GM10847 (cell line): Measurements from ENCODE around the gene TSC22D2.

Experiments
- POLR2A ChIP-seq: IDR thresholded peaks from 2 replicates; pipeline ENCODE4 v1.6.1; 2011; ENCODE audit not compliant: insufficient read length; ENCODE audit errors: extremely low read depth

TSC22D2 gene

DNA sequence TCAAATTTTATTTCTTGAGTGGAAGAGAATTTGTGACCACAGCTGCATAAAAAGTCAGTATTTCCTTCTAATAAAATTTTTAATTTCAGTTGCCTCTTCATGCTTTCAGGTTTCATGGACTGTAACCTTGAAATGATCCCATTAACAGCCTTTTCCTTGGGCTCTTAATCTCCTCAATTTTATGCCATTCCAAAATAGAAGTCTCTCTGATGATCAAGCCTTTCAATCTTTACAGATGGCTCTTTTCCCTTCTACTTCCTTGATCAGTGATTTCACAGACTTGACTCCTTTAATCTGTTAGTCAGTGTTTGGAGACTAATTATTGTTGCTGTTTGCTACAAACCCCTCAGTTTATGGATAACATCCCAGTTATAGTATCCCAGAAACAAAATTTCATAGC is 11.9 kb downstream of the TSC22D2 start:
- no peak for TF ChIP-seq POLR2A

DNA sequence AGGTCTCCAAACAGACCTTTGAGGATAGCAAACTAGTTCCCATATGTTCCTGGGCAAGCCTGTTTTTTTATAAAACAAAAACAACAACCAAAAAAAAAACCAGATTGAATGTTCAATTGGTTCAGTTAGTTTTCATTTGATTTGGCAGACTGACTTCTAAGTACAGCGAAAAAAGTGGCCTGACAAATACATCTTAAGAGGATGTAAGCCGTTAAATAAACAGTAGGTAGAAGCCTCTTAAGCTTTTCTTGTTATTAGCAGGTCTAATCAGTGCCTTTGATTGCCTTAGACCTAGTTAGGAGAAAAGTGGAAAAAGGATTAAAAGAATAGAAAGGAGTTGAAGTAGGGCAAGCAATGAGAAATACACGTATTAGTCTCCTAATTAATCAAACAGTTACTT is 13.2 kb downstream of the TSC22D2 start:
- no peak for TF ChIP-seq POLR2A

DNA sequence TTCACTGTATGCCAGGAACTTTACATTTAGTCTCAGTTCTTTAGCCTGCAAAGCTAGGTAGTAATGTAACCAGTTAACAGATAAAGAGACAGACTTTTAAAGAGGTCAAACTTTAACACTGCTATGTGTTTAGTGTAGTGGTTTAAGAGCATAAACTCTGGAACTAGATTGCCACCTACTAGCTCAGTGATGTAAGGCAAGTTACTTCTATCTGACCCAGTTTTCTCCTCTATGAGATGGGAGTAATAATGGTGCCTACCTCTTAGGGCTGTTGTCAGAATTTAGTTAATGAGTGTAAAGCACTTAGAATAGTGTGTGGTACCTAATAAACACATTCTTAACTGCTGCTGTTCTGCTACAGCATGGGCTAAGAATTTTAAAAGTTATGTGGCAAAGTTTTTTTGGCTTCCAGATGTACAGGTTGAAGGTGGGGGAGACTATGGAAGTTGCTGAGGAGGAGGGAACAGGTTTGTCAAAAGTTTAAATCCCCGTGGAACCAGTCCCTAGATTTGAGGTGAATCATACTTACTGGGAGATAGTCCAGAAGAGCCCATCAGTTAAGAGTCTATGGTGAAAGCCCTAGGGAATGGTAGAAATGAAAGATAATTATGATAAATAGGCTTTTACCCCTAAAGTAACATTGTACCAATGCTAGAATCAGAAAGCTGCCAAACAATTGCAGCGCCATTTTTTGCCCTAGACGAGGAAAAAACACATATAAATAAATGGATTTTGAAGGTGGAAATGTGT is 13.9 kb downstream of the TSC22D2 start:
- TF ChIP-seq POLR2A: no peak

DNA sequence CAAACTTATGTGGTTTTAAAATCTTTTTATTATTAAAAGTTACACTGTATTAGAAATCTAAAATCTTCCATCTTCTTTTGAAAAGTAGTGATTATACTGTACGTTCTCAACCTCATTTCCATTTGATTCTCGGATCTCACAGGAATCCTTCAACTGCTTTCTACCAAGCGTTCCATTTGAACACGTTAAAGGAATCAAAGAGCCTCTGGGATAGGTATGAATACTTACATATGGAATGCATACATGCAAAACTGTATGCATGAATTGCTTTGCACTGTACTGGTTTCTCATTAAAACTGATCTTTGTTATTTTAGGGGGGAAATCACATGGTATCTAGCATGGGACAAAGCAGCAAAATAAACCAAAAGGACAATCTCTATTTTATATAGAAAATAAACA is 14.8 kb downstream of the TSC22D2 start:
- no peak for TF ChIP-seq POLR2A

DNA sequence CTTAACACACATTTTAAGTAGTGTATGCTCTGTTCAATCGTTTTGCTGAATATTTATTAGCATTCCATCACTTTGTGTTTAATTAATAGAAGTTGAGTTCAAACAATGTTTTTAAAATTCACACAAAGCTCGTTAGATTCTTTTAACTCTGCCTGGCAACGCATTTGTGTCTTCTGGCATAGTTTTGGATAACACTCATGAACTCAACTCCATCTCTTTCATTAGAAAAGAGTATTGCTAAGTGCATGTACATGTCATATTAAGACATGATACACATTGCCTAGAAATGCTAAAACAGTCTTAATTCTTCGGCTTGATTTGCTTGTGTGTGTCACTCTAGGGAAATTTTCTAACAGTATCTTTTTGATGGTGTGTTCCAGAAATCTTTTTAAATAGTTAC is 15.7 kb downstream of the TSC22D2 start:
- TF ChIP-seq POLR2A: no peak

DNA sequence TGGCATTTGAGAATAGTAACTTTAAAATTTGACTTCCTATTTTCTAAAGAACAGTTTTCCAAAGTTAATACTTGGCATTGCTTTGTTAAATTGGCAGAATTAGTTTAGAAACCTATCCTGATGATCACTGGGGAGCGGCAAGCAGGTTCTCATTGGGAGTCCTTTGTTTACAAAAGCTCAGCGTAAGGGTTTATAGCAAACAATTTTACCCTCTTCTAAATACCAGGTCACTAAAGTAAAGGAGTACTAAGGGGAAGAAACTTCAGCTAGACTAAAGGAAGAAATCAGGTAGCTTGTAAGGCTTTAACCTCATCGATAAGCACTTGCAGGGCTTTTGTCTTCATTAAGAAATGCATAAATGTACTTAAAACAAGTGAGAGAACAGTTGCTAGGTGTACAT is 18.2 kb downstream of the TSC22D2 start:
- TF ChIP-seq POLR2A: no peak

DNA sequence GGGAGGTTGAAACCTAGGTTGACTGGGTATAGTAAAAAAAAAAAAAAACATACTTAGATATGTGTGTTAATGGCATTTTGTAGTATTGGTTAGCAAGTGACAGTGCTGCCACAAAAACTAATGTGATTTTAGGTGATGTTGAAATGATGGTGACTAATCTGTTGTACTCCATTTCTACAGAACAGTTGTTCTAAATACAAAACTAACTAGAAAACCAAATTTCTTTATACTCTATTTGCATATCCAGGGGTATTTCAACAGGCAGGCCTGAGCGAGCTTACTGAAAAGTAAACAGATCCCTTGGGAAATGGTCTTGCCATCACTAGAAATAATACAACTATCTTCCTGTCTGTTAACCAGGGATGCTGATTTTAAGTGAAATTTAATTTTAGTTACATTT is 20.5 kb downstream of the TSC22D2 start:
- TF ChIP-seq POLR2A: no peak

DNA sequence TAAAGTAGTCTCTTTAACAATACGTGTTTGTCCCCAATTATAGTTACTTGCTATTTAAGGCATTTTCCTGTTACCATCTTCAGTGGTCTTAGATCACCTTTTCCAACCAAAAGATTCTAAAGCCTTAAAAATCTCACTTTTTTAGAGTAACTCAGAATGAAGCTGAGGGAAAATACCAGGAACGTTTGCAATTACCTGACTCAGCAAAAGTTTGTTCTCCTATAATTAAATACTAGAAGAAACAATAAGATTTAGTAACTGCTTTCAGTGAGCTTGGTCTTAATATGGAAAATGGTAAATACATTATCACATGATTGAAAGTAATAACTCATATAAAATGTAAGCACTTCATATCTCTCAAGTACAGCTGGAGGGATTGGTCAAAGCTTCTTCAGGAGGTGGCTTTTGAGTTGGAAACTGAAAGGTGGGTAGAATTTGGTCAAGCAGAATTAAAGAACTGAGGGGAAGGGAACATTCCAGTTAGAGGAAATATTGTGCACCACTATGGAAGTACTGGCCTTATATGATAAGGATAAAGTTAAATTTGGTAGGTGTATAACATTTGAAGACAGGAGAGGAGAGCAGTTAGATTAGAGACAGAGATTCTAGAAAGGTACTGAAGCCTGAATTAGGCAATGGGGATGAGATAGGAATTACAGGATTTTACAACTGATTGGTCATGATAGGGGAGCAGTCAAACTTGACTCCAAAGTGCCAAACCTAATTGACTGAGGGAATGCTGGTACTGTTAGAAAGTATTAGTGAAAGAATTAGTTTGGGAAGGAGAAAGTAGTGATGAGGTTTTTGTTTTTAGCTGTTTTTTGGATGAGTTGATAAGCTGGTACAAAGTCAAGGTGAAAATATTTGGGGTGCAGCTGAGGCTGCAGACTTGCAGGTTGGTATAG is 21.9 kb downstream of the TSC22D2 start:
- TF ChIP-seq POLR2A: no peak

DNA sequence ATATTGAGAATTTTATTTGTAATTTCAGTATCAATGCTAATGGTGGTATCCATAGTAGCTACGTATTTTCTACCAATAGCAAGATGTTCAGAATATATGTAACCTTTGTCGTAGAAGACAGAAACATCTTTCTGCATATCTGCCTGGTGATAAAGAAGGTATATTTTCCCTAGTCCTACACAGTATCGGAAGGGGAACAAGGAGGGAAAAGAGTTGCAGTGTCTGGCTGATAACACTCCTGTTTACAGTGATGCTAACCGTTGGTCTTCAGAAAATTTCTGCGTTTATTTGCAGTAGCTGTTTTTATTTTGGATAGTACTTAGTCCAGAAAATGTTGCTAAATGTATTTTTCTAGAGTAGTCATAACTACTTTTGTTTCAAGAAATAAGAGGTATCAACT is 25.2 kb downstream of the TSC22D2 start:
- no peak for TF ChIP-seq POLR2A

DNA sequence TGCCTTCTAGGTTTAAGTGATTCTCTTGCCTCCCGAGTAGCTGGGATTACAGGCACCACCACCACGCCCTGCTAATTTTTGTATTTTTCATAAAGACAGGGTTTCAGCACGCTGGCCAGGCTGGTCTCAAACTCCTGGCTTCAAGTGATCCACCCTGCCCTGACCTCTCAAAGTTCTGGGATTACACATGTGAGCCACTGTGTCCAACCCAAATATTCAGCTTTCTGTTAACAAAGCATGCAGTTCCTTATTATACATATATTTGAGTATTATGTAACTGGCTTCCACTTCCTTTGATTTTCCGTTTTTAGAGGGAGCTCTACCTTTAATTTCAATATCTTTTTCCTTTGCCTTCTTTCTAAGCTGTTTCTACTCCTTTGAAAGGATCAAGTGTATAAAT is 26.1 kb downstream of the TSC22D2 start:
- no peak for TF ChIP-seq POLR2A

DNA sequence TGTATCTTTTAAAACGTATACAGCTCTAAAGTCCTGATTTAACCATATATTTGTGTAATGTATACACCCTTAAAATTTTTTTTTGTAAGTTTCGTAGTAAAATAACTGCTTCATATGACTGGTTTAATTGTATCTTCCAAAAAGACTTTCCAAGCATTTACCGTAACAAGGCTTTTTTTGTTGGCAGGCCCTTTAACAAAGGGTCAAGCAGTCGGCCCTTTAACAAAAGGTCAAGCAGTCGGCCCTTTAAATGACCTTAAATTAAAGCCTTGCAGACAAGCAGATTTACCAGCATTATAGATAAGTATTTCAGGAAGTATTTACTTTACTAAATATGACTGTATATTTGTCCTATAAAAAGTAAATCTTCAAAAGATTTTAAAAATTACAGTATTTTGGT is 28.1 kb downstream of the TSC22D2 start:
- TF ChIP-seq POLR2A: no peak

DNA sequence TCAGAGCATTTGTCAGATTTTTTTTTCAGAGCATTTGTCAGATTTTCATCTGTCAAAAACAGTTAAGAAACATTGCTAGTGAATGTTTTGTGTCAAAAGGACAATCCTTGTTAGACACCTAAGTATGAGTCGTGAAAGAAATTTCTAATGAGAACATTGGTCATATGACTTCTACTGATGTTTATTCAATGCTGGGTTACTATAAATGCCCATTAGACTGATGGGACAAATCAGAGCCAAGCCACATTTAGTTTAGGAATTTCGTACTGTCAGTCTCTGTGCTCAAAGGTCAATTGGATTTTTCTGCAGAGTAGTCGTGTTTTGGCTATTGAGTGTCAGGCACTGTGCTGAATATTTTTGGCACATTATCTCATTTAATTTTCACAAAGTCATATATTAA is 31.6 kb downstream of the TSC22D2 start:
- no peak for TF ChIP-seq POLR2A

DNA sequence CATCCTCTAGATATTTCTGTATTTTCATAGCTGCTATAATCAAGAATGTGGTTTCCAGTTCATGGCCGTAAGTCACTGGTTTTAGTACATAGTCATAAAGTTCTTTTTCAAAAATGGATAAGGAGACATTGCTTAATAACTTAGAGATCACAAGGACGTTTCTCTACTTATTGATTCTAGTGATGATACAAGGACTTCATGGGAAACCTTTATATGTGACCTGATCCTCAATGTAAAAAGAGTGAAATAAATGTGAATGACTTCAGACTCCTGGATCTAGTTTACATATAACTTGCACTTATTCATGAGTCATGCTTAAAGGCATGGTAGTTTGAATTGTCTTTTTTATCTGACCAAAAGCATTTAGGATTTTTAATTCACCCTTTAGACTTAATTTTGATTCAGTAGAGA is 35.2 kb downstream of the TSC22D2 start:
- no peak for TF ChIP-seq POLR2A

DNA sequence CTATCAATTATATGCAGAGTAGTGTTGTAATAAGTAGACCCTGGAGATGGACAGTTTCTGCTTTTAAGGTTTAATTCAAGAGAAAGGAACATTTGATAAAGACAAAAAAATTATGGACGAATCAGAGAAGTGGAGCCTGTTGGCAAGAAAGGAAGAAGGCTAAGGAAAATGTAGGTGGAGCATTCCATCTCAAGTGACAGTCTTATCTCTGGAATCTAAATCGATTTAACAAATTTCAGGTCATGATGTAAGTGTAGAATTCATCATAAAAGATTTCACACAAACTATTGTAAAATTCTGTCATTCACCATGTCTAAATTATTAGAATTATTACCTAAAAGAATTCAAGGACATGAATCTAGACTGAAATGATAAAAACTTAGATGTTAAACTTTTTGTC is 36.3 kb downstream of the TSC22D2 start:
- TF ChIP-seq POLR2A: no peak

DNA sequence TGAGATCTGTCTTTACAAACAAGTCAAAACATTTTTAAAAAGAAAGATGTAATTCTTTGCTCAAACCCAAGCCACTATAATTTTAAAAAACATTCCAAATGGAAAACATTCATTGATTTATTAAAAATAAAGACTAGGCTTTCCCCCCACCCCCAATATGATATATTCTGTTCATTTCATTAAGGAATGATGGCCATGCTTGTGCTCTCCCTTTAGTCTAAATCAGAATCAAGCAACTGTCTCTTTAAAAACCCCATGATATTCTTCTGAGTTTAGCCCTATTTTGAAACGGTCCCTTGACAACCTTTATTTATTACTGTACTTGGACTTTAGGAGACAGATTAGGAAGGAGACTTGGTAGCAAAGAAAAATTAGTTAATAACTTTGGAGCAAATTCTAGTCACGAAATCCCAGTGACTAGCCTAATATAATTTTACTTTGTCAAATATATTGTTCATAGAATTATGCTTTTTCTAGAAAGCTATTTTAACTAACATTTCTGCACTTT is 38.4 kb downstream of the TSC22D2 start:
- TF ChIP-seq POLR2A: no peak

DNA sequence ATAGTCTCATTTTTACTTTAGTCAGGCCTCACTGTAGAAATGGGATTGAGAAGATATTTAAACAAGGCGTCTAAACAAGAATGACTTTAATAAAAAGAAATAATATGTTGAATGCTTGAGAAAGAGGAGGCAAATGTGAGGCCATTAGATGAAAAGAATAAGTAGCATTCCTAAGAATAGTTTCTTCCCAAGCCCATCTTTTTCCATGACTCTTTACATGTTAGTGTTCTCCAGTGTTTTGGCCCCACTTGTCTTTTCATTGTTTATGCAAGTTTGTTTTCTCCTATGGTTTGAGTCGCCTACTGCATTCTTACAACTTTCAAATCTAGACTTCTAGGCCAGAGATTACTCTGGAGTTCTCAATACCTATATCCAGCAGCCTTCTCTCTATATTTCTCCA is 39.0 kb downstream of the TSC22D2 start:
- no peak for TF ChIP-seq POLR2A
